ENCODE results near the gene SLCO4C1.

DNA sequence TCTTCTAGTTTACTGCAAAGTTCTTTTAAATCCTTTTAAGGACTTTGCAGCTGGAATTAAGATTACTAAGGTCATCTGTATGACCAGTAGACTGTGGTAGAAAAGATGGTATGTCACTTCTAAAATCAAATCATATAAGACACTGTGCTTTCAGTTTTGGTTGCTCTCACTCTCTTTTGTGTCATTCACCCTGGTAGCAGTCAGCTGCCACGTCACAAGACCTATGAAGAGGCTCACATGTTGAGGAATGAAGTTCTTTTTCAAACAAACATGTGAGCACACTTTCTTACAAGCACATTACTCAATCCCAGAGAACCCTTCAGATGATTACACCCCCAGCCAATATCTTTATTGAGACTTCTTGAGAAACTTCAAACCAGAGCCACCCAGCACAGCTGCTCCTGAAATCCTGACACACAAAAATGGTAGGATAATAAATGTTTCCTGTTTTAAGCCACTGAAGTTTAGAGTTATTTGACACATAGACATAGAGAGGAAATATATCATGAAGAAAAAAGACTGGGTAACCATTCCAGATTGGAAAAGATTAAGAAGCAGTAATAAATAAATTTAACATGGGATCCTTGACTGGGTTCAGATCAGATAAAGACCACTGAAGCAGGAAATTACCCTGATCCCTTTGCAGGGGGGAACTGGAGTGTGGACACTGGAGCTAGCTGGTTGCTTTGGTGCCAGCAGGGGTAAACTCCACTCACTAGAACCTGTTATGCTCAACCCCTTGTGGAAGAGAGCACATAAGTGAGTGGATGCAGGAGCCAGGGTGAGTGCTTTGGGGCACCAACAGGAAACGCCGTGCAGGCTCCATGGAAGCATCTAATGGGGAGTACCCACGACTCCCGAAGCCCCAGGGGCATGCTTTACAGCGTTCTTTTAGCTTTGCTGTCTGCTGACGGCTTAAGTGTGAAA lies 64.1 kb downstream of the SLCO4C1 start:
- TF ChIP-seq, protein P1, sequence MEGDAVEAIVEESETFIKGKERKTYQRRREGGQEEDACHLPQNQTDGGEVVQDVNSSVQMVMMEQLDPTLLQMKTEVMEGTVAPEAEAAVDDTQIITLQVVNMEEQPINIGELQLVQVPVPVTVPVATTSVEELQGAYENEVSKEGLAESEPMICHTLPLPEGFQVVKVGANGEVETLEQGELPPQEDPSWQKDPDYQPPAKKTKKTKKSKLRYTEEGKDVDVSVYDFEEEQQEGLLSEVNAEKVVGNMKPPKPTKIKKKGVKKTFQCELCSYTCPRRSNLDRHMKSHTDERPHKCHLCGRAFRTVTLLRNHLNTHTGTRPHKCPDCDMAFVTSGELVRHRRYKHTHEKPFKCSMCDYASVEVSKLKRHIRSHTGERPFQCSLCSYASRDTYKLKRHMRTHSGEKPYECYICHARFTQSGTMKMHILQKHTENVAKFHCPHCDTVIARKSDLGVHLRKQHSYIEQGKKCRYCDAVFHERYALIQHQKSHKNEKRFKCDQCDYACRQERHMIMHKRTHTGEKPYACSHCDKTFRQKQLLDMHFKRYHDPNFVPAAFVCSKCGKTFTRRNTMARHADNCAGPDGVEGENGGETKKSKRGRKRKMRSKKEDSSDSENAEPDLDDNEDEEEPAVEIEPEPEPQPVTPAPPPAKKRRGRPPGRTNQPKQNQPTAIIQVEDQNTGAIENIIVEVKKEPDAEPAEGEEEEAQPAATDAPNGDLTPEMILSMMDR (IDR thresholded peaks at IDR 0.05; ENCODE audit: insufficient read depth, low read length, poor library complexity, severe bottlenecking): no peak
- TF ChIP-seq EZH2phosphoT487 (conservative IDR thresholded peaks at IDR 0.05; ENCODE audit: low read length): no peak

All from SU-DHL-6 (cell line).